Neural progenitor cell (in vitro differentiated cells): ENCODE results near the gene S100A12. TPM values are rescaled to one million over a fixed set of nuclear protein-coding genes. Genes with fewer than 3 reads are reported as not detected.

Experiments
- DNase-seq: peaks from one replicate; pipeline ENCODE4 v3.0.0-alpha.2; 2016; ENCODE audit warnings: low spot score
- H2AFZ ChIP-seq: fragments of 200-600 bp; sonication (generic); replicated peaks from 2 replicates; pipeline ENCODE4 v1.6.1; 2016; ENCODE audit warnings: antibody characterized with exemption
- H3F3A ChIP-seq: fragments of 200-600 bp; sonication (generic); 2 replicates; pipeline ENCODE4 v1.6.1; 2016; ENCODE audit warnings: antibody characterized with exemption, low read depth
- H3K27ac ChIP-seq: fragments of 200-600 bp; sonication (generic); 2 replicates; pipeline ENCODE4 v1.5.1; 2016; ENCODE audit warnings: mild to moderate bottlenecking
- H3K27me3 ChIP-seq: fragments of 200-600 bp; sonication (generic); 2 replicates; pipeline ENCODE4 v1.6.1; 2016; ENCODE audit warnings: mild to moderate bottlenecking, moderate library complexity
- H3K36me3 ChIP-seq: fragments of 200-600 bp; sonication (generic); 2 replicates; pipeline ENCODE4 v1.5.1; 2016
- H3K4me1 ChIP-seq: fragments of 200-600 bp; sonication (generic); 2 replicates; pipeline ENCODE4 v1.6.1; 2016; ENCODE audit warnings: mixed run types
- H3K4me2 ChIP-seq: fragments of 200-600 bp; sonication (generic); 2 replicates; pipeline ENCODE4 v1.6.1; 2016
- H3K4me3 ChIP-seq: fragments of 200-600 bp; sonication (generic); 2 replicates; pipeline ENCODE4 v1.5.1; 2016
- H3K79me2 ChIP-seq: fragments of 200-600 bp; sonication (generic); 2 replicates; pipeline ENCODE4 v1.6.1; 2016; ENCODE audit warnings: low read depth
- H3K9ac ChIP-seq: fragments of 200-600 bp; sonication (generic); 2 replicates; pipeline ENCODE4 v1.6.1; 2016
- H3K9me3 ChIP-seq: fragments of 200-600 bp; sonication (generic); 2 replicates; pipeline ENCODE4 v1.5.1; 2016; ENCODE audit warnings: low read depth
- H4K20me1 ChIP-seq: fragments of 200-600 bp; sonication (generic); 2 replicates; pipeline ENCODE4 v1.6.1; 2016; ENCODE audit warnings: low read depth
- H3K27ac Mint-ChIP-seq: 3 replicates; pipeline ENCODE4 v1.8.0; 2021; ENCODE audit warnings: mixed read lengths
- H3K27me3 Mint-ChIP-seq: 2 replicates; pipeline ENCODE4 v1.8.0; 2022; ENCODE audit warnings: low read depth, mild to moderate bottlenecking, inconsistent platforms, moderate library complexity, mixed read lengths; ENCODE audit not compliant: insufficient read depth
- H3K36me3 Mint-ChIP-seq: 3 replicates; pipeline ENCODE4 v1.8.0; 2021; ENCODE audit warnings: mixed read lengths
- H3K4me1 Mint-ChIP-seq: 3 replicates; pipeline ENCODE4 v1.8.0; 2021; ENCODE audit warnings: mixed read lengths
- H3K4me3 Mint-ChIP-seq: 3 replicates; pipeline ENCODE4 v1.8.0; 2021; ENCODE audit warnings: mild to moderate bottlenecking, moderate library complexity, mixed read lengths
- H3K9me3 Mint-ChIP-seq: 3 replicates; pipeline ENCODE4 v1.8.0; 2020; ENCODE audit warnings: mixed read lengths
- CTCF ChIP-seq: fragments of 200-600 bp; sonication (generic); IDR thresholded peaks from 2 replicates; pipeline ENCODE4 v1.5.1; 2017; ENCODE audit warnings: antibody characterized with exemption, mild to moderate bottlenecking
- EZH2 ChIP-seq: fragments of 200-600 bp; sonication (generic); IDR thresholded peaks from 2 replicates; pipeline ENCODE4 v1.6.1; 2017; ENCODE audit warnings: antibody characterized with exemption, mild to moderate bottlenecking, moderate library complexity
- EZH2phosphoT487 ChIP-seq: fragments of 200-600 bp; sonication (generic); IDR thresholded peaks from 2 replicates; pipeline ENCODE4 v1.6.1; 2017; ENCODE audit warnings: antibody characterized with exemption
- total RNA-seq: library from RNA; depleted of rRNA; stranded (reverse); fragments of >200 nt; gene quantifications from 2 replicates; pipeline ENCODE4 v1.2.3, GENCODE V29; 2015; ENCODE audit warnings: low replicate concordance

The S100A12 gene
- total RNA-seq, 1 donor from 2014 or later: not detected

- Histone ChIP-seq H3K9me3 (no peaks in the 10 kb centered on the region), H4K20me1 (no peaks in the 10 kb centered on the region), H3F3A (no peaks in the 10 kb centered on the region), H3K27me3 (no peaks in the 10 kb centered on the region), H3K27ac (no peak overlapping the region), H3K36me3 (no peaks in the 10 kb centered on the region), H3K4me1 (no peaks in the 10 kb centered on the region), H3K9ac (no peak overlapping the region), H3K4me2 (no peak overlapping the region), H2AFZ (no peak overlapping the region), H3K4me3 (no peak overlapping the region), H3K79me2 (no peaks in the 10 kb centered on the region)
- no peak overlapping the region for H3K4me3 Mint-ChIP-seq
- H3K9me3 Mint-ChIP-seq: no peaks in the 10 kb centered on the region
- DNase-seq: no peak
- H3K36me3 Mint-ChIP-seq: no peaks in the 10 kb centered on the region
- peaks cover 12% of the 10 kb centered on the region for H3K27me3 Mint-ChIP-seq
- TF ChIP-seq EZH2phosphoT487: no peak
- TF ChIP-seq EZH2: no peak
- no peak for TF ChIP-seq CTCF
- H3K4me1 Mint-ChIP-seq: no peaks in the 10 kb centered on the region
- H3K27ac Mint-ChIP-seq: no peak overlapping the region
Observed at GRCh38 chr1:153374071-153374470, 1.4 kb downstream of the S100A12 start.

GRCh38 chr1:153372571-153372970 lies 2.9 kb downstream of the S100A12 start:
- Mint-ChIP-seq H3K9me3 (no peaks in the 10 kb centered on the region), H3K27ac (no peak overlapping the region), H3K4me1 (no peaks in the 10 kb centered on the region), H3K36me3 (no peaks in the 10 kb centered on the region), H3K27me3 (peaks cover 12% of the 10 kb centered on the region), H3K4me3 (no peak overlapping the region)
- no peaks in the 10 kb centered on the region for H3K9me3 ChIP-seq
- H3K27ac ChIP-seq: no peak overlapping the region
- no peaks in the 10 kb centered on the region for H3K36me3 ChIP-seq
- no peaks in the 10 kb centered on the region for H3K4me1 ChIP-seq
- no peak overlapping the region for H3K9ac ChIP-seq
- H4K20me1 ChIP-seq: no peaks in the 10 kb centered on the region
- H3K4me2 ChIP-seq: no peak overlapping the region
- TF ChIP-seq EZH2phosphoT487 (no peak), CTCF (no peak), EZH2 (no peak)
- no peak overlapping the region for H2AFZ ChIP-seq
- no peaks in the 10 kb centered on the region for H3K27me3 ChIP-seq
- DNase-seq: no peak
- H3K79me2 ChIP-seq: no peaks in the 10 kb centered on the region
- no peak overlapping the region for H3K4me3 ChIP-seq
- H3F3A ChIP-seq: no peaks in the 10 kb centered on the region

DNA sequence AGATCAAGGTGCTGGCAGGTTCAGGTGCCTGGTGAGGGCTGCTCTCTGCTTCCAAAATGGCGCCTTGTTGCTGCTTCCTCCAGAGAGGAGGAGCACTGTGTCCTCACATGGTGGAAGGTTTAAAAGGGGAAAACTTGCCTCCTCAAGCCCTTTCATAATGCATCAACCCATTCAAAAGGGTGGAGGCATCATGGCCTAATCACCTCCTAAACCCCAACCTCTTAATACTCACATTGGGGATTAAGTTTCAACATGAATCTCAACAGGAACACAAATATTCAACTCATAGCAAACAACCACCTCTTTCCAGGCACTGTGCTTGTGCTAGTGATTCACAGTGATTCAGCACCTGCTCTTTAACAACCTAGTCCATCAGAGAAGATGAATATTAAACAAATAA lies 4.2 kb downstream of the S100A12 start:
- H3K4me1 ChIP-seq: no peaks in the 10 kb centered on the region
- no peak overlapping the region for H3K4me3 ChIP-seq
- H3K79me2 ChIP-seq: no peaks in the 10 kb centered on the region
- no peak overlapping the region for H3K27ac ChIP-seq
- DNase-seq: no peak
- no peak overlapping the region for H3K9ac ChIP-seq
- Mint-ChIP-seq H3K4me1 (no peaks in the 10 kb centered on the region), H3K27ac (no peak overlapping the region), H3K9me3 (no peaks in the 10 kb centered on the region), H3K27me3 (peaks cover 11% of the 10 kb centered on the region), H3K36me3 (no peaks in the 10 kb centered on the region), H3K4me3 (no peak overlapping the region)
- no peaks in the 10 kb centered on the region for H3K36me3 ChIP-seq
- H2AFZ ChIP-seq: no peak overlapping the region
- no peaks in the 10 kb centered on the region for H3F3A ChIP-seq
- no peaks in the 10 kb centered on the region for H3K27me3 ChIP-seq
- no peak overlapping the region for H3K4me2 ChIP-seq
- TF ChIP-seq EZH2: no peak
- TF ChIP-seq CTCF: no peak
- TF ChIP-seq EZH2phosphoT487: no peak
- no peaks in the 10 kb centered on the region for H3K9me3 ChIP-seq
- H4K20me1 ChIP-seq: no peaks in the 10 kb centered on the region
